GM15510 (cell line): ENCODE results near the gene RUFY3.

Source experiments
- POLR2A ChIP-seq: IDR thresholded peaks from 3 replicates; pipeline ENCODE4 v1.6.1; 2011; ENCODE audit warnings: borderline replicate concordance; ENCODE audit not compliant: insufficient read length; ENCODE audit errors: extremely low read depth

Gene RUFY3

GRCh38 chr4:70722199-70722791 is 531 bp downstream of the RUFY3 start:
- TF ChIP-seq POLR2A, result no peak

- TF ChIP-seq POLR2A, result no peak
Measured at GRCh38 chr4:70724463-70724862, 2.7 kb downstream of the RUFY3 start.

- TF ChIP-seq POLR2A, result no peak
Measured at GRCh38 chr4:70725633-70726032, 3.9 kb downstream of the RUFY3 start.

- no peak for TF ChIP-seq POLR2A
Measured at GRCh38 chr4:70728091-70728490, 6.3 kb downstream of the RUFY3 start.

GRCh38 chr4:70734168-70734954 is 12.6 kb downstream of the RUFY3 start:
- TF ChIP-seq POLR2A, result no peak

- no peak for TF ChIP-seq POLR2A
Measured at GRCh38 chr4:70734971-70735370, 13.2 kb downstream of the RUFY3 start.

GRCh38 chr4:70737006-70737405 is 15.2 kb downstream of the RUFY3 start:
- TF ChIP-seq POLR2A, result no peak

- no peak for TF ChIP-seq POLR2A
Measured at GRCh38 chr4:70737409-70737808, 15.6 kb downstream of the RUFY3 start.

- no peak for TF ChIP-seq POLR2A
Measured at GRCh38 chr4:70739496-70740337, 18.0 kb downstream of the RUFY3 start.

- TF ChIP-seq POLR2A, result no peak
Measured at GRCh38 chr4:70741867-70742658, 20.3 kb downstream of the RUFY3 start.

GRCh38 chr4:70743731-70744130 is 22.0 kb downstream of the RUFY3 start:
- no peak for TF ChIP-seq POLR2A

- TF ChIP-seq POLR2A, result no peak
Measured at GRCh38 chr4:70746179-70746839, 24.5 kb downstream of the RUFY3 start.

- no peak for TF ChIP-seq POLR2A
Measured at GRCh38 chr4:70747874-70748273, 26.1 kb downstream of the RUFY3 start.

GRCh38 chr4:70749313-70749712 is 27.5 kb downstream of the RUFY3 start:
- no peak for TF ChIP-seq POLR2A
